PC-9 (cell line): ENCODE measurements around the gene SLC4A1.

ENCODE experiments used
- CTCF ChIP-seq: fragments of 200-600 bp; sonication (generic); conservative IDR thresholded peaks from 2 replicates; pipeline ENCODE4 v1.6.1; 2017; ENCODE audit warnings: mixed run types, antibody characterized with exemption, mild to moderate bottlenecking, moderate library complexity
- EZH2 ChIP-seq: fragments of 200-600 bp; sonication (generic); IDR thresholded peaks from 2 replicates; pipeline ENCODE4 v1.8.0; 2017; ENCODE audit warnings: antibody characterized with exemption, low read depth

GRCh38 chr17:44314031-44314430, 46.1 kb upstream of the SLC4A1 start:
- TF ChIP-seq CTCF, result no peak
- TF ChIP-seq EZH2, result no peak
